ENCODE data around the gene B3GALT6.

- TF ChIP-seq POLR2A (IDR thresholded peaks at IDR 0.05) (no peak), POLR2AphosphoS5 (IDR thresholded peaks at IDR 0.05) (no peak), CTCF (IDR thresholded peaks at IDR 0.05) (no peak), EP300 (IDR thresholded peaks at IDR 0.05; ENCODE audit: low read depth) (no peak)
These were observed 21.3 kb downstream of the B3GALT6 start for GRCh38 chr1:1253314-1253713.

Measured in transverse colon (tissue), 4 donors.